DMS 273 treated with DMSO at 0.1 percent for 48 hours (cell line): ENCODE results near the gene HIPK2.
"Not testable (repeated sequence)": the region's sequence is repeated elsewhere in the genome, so short reads cannot be mapped to it uniquely, and the experiment has no call there.

Source experiments
- DNase-seq: peaks from one replicate; lab custom pipeline; 2025; lab: John Stamatoyannopoulos, UW

The HIPK2 gene

DNA sequence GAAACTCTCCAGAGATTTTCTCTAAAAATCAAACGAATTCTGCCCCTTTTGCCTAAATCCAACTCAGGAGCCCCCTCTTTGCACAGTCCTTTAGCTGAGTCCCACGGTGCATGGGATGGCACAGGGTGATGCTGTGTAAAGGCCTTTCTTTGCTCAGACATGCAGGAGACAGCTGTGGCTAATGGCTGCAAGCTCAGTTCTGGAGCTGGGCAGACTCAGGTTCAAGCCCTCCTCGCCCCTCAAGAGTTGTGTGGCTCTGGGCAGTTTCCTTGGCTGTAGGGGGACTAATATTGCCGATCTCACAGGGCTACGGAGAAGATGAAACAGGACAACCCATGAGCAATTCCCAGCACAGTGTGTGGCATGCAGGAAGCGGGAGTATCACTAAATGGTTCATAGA is 211.7 kb downstream of the HIPK2 start:
- no peak for DNase-seq

DNA sequence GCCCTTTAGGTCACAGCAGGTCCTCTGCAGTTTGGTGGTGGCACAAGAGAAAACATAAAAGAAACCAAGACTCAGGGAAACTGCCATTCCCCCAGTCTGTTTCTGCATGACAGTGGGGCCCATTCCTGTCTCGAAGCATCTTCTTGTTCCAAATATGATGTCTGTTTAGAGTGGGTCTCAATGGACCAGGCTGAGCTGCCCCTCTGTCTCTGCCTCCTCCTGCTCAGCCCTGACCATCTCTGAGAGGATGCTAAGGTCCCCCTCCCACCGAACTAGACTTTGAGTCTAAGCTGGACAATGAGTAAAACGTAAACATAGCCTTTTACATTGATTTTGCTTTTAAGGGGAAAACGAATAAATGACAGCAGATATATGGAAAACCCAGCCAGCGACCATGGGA is 213.9 kb downstream of the HIPK2 start:
- DNase-seq = no peak

DNA sequence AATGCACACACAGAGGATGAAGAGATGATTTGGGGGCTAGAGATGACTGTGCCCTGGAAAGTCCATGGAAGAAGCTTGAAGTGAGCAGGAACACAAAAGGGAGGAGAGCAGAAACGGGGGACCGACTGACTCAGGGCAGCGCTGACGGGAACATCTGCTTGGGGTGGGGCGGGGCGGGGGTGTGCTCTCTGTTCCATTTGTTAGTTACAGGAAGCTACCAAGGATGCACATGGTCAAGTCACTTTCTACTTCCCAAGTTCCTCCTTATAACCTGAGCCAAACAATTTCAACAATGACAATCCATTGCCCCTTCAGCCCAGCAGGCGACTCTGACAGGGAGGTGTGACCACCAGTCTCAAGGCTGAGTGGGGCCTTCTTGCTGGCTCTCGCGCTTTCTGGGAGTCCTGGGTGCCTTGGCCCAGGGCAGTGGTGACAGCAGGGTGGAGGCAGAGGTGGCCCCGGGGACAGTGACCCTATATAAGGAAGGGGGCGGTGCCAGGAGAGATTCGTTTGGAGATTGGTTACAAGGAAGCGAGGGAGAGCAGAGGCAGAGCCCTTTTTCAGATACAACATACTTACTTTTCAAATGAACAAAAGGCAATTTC is 214.7 kb downstream of the HIPK2 start:
- DNase-seq = no peak

DNA sequence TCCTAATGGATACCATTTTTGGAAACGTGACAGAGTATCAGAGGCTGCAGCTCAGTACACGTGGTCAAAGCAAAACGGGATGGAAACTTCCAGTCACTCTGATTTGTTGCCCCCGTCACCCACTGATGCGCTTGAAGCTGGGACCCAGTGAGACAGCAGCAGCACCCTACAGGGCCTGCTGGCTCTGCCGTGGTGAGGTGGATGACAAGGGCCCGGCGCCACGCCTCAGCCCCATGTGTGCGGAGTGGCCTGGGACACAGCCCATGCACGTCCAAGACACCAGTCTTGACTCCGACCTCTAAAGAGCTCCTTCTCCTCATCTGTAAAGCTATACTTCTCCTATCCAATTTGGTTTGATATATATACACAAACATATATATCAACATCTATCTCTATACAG is 215.3 kb downstream of the HIPK2 start:
- DNase-seq = no peak

DNA sequence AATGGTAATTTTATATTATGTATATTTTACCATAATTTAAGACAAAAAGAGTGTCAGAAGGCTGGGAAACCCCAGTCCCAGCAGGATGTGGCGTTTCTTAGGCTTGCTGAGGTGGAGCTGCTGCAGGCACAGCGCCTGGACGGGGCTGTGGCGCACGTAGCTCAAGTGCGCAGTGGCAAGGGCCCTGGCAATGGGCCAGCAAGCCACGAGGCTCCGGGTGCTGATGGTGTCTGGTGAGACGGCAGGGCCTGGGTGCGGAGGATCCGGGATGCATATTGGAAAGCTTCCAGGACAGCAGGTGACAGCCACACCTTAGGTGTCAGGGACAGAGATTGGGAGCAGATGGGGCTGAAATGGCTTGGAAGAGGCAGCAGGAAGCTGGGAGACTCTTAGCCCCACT is 217.1 kb downstream of the HIPK2 start:
- DNase-seq = no peak

DNA sequence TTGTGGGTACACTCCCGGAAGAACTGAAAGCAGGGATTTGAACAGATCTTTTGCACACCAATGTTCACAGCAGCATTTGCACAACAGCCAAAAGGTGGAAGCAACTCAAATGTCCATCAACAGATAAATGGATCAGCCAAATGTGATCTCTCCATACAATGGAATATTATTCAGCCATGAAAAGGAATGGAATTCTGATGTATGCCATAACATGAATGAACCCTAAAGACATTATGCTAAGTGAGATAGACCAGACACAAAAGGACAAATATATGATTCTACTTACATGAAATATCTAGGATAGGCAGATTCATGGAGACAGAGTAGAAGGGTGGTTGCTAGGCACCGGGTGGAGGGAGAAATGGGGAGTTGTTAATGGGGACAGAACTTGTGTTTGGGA is 217.6 kb downstream of the HIPK2 start:
- no peak for DNase-seq

DNA sequence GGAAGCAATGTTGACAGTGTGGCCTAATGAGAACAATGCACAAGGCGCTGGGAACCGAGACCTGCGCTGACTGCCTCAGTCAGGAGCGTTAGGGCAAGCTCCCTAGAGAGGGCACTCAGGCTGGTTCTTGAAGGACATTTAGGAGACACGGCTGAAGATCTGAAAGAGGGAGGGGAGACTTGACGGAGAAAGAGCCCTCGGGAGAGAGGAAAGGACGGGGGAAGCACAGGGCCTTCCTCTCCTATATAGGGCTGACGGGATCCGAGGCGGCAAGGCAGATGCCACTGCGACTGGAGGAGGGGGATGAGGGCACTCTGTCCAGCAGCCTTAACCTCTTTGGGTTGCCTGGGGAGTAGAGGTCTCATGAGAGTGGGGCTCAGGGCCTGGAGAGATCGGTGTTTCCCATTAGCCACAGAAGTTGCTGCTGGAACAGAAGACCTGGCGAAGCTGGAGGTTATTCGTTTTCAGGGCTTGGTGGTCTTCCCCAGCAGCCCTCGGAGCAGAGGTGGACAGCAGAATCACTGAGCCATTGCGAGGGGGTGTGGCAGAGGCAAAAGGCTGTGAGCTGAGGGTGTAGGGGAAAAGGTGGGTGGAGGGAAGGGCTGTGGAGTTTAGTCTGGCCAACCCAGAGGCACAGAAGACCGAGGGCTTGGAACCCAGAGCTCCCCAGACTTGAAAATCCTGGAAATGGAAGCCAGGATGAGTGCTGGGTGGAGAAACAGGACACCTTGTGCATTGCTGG is 218.3 kb downstream of the HIPK2 start:
- no peak for DNase-seq

DNA sequence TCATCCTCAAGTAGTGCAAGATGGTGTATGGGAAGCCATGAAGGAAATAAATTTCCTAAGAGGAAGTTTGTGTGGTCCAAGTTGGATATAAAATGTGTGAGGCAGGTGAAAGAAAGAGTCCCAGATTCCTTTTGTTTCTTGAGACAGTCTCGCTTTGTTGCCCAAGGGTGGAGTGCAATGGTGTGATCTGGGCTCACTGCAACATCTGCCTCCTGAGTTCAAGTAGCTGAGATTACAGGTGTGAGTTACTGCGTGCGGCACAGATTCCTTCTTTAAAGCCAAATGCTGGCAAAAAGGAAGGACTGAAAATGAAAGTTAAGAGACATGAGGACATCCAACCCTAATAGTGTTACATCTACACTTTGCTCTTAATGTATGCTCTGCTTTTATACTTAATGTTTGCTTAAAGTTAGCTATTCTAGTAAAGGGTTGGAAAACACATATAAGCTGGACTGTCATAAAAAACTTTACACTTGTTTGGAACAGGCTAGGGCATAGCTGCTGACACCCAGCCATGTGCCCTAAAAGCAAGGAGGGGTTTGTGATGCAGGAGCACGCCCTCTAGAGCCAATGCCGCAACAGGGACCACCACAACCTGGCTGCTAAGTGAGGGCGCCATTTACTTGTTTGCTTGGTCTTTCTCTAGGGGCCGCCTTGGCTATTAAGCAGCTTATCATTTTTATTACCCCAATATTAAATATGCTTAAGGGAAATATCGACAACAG is 219.8 kb downstream of the HIPK2 start:
- no peak for DNase-seq

DNA sequence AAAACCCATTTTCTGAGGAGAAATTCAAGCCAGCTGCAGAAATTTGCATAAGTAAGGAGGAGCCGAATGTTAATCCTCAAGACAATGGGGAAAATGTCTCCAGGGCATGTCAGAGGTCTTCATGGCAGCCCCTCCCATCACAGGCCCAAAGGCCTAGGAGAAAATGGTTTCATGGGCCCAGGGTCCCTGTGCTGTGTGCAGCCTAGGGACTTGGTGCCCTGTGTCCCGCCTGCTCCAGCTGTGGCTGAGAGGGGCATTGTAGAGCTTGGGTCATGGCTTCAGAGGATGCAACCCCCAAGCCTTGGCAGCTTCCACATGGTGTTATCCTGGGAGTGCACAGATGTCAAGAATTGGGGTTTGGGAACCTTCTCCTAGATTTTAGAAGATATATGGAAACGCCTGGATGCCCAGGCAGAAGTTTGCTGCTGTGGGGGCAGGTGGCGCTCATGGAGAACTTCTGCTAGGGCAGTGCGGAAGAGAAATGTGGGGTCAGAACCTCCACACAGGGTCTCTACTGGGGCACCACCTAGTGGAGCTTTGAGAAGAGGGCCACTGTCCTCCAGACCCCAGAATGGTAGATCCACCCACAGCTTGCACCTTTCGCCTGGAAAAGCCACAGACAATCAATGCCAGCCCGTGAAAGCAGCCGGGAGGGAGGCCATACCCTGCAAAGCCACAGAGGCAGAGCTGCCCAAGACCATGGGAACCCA is 223.7 kb downstream of the HIPK2 start:
- DNase-seq = not testable (repeated sequence)

DNA sequence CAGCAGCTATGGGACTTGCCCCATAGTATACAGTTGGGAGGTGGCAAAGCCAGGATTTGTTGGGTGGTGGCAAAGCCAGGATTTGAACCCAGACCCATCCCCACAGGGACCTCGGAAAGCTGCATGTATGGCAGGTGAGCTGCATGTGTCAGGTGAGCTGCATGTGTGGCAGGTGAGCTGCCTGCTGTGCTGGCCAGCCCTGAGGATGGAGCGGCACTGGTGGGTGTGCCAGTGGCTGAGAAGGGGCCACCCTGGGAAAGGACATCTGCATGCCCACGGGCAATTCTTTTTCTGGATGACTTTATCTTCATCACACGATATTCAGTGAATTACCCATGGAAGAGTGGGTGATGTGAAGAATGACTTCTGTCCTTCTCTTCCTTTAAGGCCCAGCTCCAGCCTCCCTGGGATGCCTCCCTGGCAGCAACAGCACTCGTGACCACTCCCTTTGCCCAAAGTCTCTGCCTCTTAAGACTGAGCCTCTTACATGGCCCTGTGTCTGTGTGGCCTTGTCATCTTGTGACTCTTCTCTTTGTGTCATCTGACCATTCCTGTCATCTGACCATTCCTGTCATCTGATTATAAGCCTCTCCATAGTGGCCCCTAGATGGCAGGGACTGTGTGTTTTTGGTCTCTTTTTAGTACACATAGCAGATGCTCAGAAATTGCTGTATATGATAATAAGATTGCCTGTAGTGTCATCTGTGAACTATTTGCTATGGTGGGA is 229.3 kb downstream of the HIPK2 start:
- DNase-seq = no peak

DNA sequence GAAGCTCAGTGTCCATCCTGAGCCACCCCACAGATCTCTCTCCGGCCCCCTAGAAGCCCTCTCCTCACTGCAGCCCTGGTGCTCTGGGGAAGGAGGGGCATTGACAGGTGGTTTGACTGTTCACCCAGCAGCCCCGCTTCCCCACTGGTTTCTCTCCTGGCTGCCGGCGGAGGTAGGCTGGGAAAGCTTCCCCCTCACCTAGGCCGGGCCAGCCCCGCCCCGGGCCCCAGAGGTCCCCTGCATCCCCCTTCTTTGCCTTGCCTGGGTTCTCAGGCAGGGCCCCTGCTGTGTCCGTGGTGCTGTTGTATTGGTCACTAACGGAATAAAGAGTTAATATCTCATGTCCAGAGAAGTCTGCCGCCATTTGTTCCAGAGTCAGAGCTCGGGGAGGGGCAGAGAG is 233.2 kb downstream of the HIPK2 start:
- no peak for DNase-seq

DNA sequence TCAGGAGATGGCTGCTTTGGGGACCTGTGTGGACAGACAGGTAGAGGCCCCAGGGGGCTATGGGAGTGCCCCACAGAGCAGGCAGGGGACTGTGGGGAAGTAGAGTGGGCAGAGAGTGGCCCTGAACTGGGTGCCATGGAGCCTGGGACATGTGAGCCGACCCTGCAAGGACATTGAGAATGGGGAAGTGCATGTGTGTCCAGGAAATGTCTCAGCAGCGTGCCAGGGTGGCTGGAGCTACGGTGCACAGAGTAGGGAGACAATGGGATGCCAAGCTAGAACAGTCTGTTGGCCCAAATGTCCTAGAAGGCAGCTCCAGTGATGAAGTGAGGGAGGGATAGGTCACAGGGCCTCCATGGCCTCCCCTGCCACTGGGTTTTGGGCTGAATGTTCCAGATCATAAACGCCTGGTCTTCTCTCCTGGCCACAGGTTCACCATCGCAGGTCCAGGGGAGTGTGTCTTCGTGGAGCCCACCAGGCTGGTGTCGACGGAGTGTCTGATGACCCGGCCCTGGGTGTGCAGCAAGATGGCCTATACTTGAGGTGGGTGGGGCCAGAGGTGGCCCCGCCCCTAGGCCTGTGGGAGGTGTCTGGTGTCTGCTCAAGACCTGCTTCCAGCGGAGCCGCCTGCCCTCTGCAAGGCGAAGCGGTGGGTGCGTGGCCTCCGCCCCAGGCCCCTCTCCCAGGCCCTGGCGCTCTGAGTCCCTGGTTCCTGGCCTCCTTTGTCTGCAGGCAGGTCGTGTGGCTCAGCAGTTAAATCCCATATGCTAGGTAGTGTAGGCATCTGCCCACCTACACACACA is 233.8 kb downstream of the HIPK2 start:
- DNase-seq = no peak

DNA sequence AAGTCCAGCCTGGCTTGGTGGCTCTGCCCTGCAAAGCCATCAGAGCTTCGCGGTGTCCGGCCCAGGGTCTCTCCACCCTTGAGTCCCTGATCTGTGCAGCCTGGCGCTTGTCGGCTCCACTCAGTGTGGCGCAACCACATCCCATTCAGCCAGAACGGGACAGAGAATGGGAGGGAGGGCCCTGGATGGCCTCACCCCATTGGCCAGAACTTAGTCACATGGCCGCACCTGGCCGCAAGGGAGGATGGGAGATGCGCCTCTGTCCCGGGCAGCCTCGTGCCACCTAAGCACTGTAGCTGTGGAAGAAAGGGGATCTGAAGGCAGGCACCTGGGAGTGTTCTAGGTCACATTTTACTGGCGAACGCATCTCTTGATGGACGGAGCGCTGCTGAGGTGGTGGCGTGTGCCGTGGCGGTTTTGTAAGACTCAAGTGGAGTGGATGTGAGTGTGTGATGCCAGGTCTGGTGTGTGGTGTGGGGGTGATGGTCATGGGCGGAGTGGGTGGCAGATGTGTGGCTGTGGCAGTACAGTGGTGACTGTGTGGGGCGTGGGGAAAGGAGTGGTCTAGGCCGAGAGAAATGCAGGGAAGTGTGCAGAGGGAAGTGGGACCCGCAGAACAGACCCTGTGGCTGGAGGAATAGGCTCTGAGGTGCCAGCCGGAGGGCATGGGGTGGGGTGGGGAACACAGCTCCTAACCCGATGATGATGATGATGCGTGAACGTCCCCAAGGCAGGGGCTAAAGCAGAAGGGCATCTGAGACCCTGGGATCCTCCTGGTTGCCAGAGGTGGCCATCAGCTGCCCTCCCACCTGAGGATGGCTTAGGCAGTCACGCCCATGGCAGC is 235.3 kb downstream of the HIPK2 start:
- no peak for DNase-seq

DNA sequence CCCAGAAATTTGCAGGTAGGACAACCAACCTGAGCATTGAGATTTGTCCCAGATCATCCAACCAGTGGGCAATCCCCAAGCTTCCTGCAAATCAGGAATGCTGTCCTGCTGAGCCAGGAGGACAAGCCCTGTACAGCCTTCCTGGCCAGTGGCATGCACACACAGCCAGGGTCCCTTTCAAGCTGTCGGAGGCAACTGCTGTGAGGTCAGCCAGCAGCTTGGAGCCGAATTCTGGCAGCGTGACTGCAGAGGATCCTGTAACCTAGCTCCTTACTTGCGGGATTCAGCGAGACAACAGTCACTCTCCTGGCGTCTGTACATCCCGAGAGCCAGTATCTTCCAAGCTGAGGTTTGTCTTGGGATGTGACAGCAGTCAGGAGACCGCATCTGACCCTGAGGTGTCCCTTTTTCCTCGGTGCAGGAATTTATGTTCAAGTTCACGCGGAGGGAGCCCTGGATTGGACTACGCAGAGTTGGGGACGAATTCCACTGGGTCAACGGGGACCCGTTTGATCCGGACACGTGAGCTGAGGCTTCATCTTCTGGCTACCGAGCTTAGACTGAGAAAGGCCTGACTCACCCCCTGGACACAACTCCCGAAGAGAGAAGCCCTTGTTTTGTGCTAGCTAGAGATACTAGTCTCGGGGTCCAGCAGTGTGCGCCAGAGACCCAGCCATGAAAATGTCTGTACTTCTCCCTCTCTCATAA is 236.0 kb downstream of the HIPK2 start:
- no peak for DNase-seq

DNA sequence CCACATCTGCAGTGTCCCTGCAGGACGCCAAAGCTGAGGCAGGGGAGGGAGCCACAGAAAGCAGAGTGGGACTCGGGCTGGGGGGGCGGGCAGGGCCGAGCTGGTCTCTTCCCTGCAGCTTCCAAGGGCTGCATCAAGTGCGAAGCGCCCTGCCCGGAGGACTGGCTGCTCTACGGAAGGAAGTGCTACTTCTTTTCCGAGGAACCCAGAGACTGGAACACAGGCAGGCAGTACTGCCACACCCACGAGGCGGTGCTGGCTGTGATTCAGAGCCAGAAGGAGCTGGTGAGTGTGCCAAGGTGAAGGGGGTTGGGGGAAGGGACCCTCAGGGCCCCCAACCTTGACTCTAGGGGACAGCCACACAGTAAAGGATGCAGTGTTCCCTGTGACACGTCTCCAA is 237.6 kb downstream of the HIPK2 start:
- DNase-seq = no peak

DNA sequence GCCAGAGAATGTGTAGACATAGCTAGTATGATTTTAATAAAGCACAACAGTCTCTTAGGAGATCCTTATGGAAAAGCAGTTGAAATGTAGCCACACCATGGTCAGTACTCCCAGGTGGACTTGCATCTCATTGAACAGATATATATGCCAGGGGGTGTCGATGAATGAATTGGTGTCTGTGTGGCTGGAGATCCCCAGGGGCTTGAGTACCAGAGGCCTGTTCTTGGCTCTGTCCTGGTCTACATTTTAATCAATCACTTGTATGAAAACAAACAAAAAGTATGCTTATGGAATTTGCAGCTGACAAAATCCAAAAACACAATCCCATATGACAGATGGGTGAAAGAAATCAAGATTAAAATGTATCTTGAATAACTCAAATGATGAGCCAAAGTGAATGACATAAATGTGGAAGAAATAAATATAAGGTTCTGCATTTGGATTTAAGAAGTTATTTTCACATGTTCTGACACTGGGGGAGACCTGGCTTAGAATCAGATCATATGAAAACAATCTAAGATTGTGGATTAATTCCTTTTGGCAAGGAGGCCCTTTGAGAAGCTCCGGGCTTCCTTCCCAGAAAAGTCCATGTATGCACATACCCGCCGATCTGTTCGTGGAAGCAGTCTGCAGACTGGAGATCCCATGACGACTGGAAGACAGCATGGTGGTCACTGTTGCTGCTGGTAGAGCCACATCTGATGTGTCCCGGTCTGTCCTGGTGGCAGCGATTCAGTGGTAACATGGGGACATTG is 238.7 kb downstream of the HIPK2 start:
- DNase-seq = no peak

DNA sequence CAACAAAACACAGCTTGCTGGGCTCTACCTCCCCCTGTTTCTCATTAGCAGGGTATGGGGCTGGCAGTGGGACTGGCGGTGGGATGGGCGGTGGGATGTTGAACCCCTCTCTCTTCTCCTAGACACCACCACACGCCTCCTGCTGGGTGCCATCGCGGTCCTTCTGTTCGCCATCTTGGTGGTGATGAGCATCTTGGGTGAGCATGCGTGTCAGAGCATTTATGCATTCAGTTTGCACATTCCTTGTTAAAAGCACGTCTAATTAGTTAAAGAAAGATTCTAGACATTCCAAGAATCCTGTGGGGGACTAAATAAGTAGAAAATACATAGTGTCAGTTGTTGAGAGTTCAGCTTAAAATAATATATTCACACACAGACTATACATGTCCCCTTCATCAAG is 241.6 kb downstream of the HIPK2 start:
- DNase-seq = no peak

DNA sequence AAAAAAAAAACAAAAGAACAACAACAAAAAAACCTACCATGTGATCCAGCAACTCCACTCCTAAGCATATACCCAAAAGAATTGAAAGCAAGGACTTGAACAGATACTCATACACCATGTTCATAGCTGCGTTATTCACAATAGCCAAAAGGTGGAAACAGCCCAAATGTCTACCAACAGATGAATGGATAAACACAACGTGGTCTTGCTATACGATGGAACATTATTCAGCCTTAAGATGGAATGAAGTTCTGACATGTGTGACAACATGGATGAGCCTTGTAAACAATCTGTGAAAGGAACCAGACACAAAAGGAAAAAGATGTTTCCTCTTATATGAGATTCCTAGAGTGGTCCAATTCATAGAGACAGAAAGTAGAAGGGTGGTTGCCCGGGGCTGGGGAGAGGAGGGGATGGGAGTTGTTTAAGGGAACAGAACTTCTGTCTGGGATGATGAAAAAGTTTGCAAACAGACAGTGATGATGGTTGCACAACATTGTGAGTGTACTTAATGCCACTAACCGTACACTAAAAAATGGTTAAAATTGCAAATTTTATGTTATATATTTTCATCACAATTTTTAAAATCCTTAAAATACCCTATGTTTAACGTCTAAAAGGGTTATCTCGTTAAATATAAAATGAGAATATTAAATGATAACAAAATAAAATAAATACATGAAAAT is 242.7 kb downstream of the HIPK2 start:
- no peak for DNase-seq
